Fibroblast of skin of scalp (primary cell): ENCODE measurements around the gene ZFYVE19.
A peak's percentile ranks its signal among the peaks of the same experiment; 100 is the strongest.
"Not testable (repeated sequence)": the region's sequence is repeated elsewhere in the genome, so short reads cannot be mapped to it uniquely, and the experiment has no call there.

Experiments used
- DNase-seq: peaks from one replicate; pipeline ENCODE4 v3.0.0-alpha.2; 2013

Gene ZFYVE19

GRCh38 chr15:40847223-40847961 lies 40.5 kb downstream of the ZFYVE19 start:
- no peak for DNase-seq

DNA sequence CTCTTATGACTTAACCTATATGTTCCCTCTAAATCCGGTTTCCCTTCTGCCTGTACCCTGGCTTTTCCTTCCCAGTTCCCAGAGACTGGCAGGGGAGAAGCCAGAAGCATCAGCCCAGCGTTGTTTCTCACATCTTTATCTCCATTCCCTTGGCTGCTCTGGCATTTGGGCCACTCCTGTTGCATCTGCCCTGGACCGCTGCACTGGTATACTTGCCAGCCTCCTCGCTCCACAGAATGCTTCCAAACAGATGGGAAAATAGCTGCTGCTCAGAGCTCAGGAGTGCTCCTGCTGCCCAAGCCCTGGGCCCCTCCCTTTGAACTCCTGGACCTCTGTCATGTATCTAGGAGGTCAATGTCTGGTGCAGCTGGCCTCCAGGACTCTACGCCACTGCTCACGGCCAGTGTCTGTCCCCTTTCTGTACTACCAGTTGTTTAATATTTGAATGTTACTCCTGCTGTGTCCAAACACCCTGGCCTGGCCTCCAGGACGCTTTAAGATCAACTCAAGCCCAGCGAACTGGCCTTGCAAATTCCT lies 43.8 kb downstream of the ZFYVE19 start:
- DNase-seq = no peak

DNA sequence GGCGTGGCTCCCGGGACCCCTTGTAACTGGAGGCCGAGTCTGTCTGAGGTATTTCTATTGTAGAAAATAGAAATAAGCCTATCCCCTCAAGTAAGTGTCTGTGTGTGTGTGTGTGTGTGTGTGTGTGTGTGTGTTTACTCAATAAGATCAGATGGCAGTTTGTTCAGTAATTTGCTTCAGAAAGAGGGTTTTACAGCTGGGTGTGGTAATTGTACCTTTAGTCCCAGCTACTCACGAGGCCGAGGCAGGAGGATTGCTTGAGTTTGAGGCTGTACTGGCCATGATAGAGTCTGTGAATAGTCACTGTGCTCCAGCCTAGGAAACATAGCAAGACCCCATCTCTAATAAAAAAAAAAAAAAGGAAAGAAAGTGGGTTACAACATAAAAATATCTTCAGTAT lies 45.6 kb downstream of the ZFYVE19 start:
- no peak for DNase-seq

DNA sequence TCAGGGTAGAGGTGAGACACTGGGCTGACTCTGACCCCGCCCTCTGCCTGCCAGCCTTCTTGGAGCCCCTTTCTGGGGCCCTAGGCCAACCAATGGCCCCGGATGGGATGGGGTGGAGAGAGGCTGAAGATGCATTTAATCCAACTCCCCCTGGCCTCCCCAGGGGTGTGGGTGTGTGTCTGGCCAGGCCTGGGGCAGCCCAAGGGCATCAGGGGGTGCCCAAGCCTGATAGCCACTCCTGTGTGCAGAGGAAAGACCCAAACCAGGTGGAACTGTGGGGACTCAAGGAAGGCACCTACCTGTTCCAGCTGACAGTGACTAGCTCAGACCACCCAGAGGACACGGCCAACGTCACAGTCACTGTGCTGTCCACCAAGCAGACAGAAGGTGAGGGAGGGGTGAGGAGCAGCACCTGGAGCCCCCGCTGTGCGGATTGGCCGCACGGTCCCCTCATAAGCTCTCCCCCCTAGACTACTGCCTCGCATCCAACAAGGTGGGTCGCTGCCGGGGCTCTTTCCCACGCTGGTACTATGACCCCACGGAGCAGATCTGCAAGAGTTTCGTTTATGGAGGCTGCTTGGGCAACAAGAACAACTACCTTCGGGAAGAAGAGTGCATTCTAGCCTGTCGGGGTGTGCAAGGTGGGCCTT lies 46.5 kb downstream of the ZFYVE19 start:
- DNase-seq = no peak

DNA sequence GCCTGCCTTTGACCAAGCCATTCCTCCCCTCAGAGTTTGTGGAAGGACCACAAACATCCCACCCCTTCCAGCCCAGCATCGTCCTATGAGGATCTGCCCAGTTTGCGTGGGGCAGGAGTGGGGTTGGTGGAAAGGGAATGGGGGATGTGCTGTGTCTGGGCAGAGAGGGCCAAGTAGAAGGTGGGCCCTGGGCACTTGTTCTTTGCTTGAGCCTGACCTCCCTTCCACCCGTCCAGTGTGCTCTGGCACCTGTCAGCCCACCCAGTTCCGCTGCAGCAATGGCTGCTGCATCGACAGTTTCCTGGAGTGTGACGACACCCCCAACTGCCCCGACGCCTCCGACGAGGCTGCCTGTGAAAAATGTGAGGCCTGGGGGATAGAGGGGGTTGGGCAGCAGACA lies 47.3 kb downstream of the ZFYVE19 start:
- DNase-seq = no peak

DNA sequence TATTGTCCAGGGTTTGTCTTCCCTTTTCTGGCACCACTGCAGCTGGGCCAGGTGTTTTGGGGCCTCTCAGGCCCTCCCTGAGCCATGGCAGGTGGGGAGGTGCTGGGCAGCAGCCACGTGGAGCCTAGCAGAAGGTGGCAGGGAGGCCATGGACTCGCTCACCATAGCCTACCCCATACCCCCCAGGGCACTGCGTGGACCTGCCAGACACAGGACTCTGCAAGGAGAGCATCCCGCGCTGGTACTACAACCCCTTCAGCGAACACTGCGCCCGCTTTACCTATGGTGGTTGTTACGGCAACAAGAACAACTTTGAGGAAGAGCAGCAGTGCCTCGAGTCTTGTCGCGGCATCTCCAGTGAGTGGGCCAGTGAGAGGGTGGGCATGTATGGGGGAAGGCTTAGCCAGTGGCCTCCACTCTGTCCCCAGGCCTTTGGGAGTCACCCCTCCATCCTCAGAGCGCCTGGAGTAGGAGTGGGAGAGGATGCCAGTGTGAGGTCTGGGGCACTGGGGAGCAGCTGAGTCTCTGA lies 48.9 kb downstream of the ZFYVE19 start:
- DNase-seq = no peak

GRCh38 chr15:40856746-40857145 lies 49.9 kb downstream of the ZFYVE19 start:
- DNase-seq = no peak

DNA sequence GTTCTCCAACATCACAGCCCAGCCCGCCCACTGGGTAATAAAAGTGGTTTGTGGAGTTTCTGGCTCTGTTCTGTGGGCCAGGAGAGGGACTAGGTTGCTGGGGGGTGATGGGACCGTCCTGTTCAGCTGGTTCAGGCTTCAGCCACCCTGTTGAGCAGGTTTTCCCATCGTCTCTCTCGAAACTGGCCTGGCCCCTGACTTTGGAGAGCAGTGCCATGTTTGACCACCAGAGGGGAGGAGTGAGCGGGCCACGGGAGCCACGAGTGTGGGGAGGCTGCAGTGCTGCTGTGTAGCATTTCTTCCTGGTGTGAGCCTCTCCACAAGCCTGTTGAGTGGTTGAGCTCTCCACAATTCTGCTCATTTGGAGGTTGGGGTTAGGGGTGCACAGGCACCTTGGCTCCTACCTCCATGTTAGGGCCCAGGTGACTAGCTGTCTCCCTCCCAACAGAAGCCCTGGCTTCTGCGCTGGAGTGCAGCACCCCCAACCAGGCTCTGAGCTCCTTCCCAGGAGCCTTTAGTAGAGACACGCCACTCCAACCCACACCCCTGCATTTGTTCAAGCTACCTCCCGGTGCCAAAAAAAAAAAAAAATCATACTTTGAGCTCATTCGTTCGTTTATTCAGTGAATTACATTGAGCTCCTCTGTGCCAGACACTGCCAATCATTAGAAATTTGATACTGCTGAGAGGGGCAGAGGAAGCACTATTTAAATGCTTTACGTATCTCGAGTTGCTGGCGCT lies 50.9 kb downstream of the ZFYVE19 start:
- DNase-seq = peak; percentile 70

DNA sequence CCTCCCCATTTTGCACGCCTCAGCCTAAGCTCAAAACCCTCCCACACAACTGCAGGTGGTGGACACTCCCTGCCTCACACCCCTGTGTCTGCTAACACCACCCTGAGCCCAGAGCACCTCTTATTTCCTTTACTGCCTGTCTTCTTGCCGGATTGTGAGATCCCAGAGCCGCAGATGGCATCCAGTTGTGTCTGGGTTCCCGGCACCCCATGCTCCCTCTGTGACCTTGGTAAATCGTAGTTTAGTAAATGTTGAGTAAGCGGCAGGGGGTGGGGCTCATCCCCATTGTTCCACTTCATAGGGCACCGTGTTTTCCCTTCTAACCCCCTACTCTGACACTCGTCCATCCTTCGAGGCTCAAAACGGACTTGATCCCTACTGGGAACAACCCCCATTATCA lies 51.8 kb downstream of the ZFYVE19 start:
- DNase-seq = no peak

DNA sequence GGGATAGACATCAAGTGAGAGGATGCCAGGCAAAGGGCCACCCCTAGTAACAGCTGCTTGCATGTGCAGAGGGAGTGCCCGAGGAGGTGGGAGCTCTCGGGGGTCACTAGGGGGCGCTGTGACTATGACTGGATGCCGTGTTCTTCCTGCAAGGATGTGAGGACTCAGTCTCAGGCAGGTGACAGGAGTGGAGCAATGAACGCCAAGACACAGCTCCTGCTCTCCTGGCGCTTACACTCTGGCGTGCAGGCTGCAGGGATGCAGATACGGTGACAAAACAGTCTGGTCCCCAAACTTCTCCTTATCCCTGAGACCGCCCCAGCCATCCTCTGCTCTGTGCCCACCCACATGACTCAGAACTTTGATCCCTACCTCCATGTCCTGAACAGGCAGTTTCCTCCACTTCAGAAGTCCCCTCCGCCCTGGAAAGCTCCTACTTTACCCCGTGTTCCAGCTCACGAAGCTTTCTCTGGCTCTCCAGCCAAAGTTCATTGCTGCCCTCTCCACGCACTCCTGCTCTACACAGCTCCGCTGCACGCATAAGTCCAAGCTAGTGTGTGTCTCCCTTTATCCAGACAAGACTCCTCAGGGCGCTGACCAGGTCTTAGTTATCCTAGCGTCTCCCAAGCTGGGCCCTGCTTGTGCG lies 52.4 kb downstream of the ZFYVE19 start:
- DNase-seq = peak; percentile 67

DNA sequence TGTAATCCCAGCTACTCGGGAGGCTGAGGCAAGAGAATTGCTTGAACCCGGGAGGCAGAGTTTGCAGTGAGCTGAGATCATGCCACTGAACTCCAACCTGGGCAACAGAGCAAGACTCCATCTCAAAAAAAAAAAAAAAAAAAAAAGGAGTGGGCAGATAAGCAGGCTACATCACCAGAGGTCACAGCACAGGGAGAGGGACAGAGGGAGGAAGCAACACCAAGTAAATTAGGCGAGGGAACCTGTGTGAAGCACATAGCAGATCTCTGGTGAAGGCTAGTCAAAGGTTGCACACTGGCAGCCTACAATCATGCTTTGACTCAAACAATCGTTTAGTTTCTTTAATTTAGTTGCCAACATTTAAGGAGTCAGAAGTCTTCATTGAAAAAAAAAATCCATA lies 54.3 kb downstream of the ZFYVE19 start:
- not testable (repeated sequence) for DNase-seq

DNA sequence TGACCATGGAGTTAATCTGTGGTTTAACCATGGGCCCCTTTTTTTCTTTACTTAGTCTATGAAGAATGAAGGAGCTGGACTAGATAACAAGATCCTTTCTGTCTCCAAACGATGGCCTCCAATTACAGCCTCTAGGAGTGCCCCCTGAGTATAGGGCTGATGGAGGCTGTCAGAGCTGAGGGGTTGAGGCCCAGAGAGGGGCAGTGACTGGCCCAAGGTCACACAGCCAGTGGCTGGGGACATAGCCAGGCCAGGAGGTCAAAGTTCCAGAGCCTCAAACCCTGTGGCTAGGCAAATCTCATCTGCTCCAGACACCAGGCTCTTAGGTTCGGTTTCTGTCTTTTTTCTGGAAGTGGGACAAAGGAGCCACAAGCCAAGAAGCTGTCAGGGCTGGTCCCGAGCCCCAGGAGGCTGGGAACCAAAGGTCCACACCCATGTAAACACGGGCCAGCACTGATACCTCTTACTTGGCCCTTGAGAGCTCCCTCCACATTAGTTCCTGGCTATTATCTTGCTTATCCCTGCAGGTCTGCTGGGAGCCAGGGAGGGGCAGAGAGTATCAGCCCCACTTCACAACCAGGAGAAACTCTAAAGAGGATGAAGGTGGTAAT lies 56.9 kb downstream of the ZFYVE19 start:
- DNase-seq = no peak
